NT2/D1 (cell line): ENCODE measurements around the gene PRELID3B.

ENCODE experiments used
- SUZ12 ChIP-seq: IDR thresholded peaks from 2 replicates; pipeline ENCODE4 v1.6.1; 2011; ENCODE audit not compliant: insufficient read length, insufficient read depth; ENCODE audit errors: extremely low read depth
- ZNF274 ChIP-seq: IDR thresholded peaks from 2 replicates; pipeline ENCODE4 v1.6.1; 2011; ENCODE audit warnings: mild to moderate bottlenecking, low read depth, low read length

- no peak for TF ChIP-seq SUZ12
- no peak for TF ChIP-seq ZNF274
Measured at GRCh38 chr20:58989196-58989595, 53.4 kb downstream of the PRELID3B start.
